ENCODE measurements around the gene KRT17. TPM values are rescaled to one million over a fixed set of nuclear protein-coding genes. Genes with fewer than 3 reads are reported as not detected.

The KRT17 gene
- total and polyA plus RNA-seq, 10 of the 15 experiments (the other 5 are each of a cell fraction or from before 2014, with no cell fraction given): 0.47 to 30.0 (median 2.5) TPM

- CTCF ChIA-PET: interaction anchor here (0.6 to 11.8 kb wide), 15 partner anchors 13 to 1213 kb away, joined by 3 to 420 read pairs (median 8); partner anchors contain the start of gene EIF1
- H4K20me1 ChIP-seq (ENCODE audit: control insufficient read depth, insufficient read depth): no peaks in the 10 kb centered on the region
- no peak overlapping the region for H3K27ac ChIP-seq (ENCODE audit: control insufficient read depth, insufficient read depth)
- FAIRE-seq (no peak), DNase-seq (ENCODE audit: low read depth, low spot score) (no peak), ATAC-seq (no peak)
- intact Hi-C loops (cut with micrococcal nuclease; ENCODE audit: unreplicated experiment): loop anchor here (5.0 kb wide), 3 partner anchors 738 to 848 kb away; no protein-coding TSS in a partner anchor
- no peaks in the 10 kb centered on the region for H3K27me3 ChIP-seq (replicated peaks in 1 of 2; ENCODE audit: control insufficient read depth in 2 of 2, insufficient read depth in 2 of 2, low read length in 1 of 2)
- SMC1A ChIA-PET (ENCODE audit: uncharacterized antibody, unreplicated experiment): interaction anchor here (0.6 to 4.8 kb wide), 9 partner anchors 8 to 1170 kb away, joined by 3 to 62 read pairs (median 8); no protein-coding TSS in a partner anchor
- H3K4me1 ChIP-seq (ENCODE audit: control insufficient read depth, insufficient read depth, low read length): peaks cover 9% of the 10 kb centered on the region
- RAD21 ChIA-PET (ENCODE audit: unreplicated experiment): interaction anchor here (0.8 to 11.5 kb wide), 5 partner anchors 14 to 721 kb away, joined by 3 to 193 read pairs (median 7); no protein-coding TSS in a partner anchor
- no peak overlapping the region for H3K4me3 ChIP-seq
- BruUV-seq (replicated peaks): no TSS peak
- no peaks in the 10 kb centered on the region for H3K9me3 ChIP-seq (replicated peaks; ENCODE audit: control insufficient read depth, insufficient read depth, low read length)
- no peak overlapping the region for H2AFZ ChIP-seq (ENCODE audit: control insufficient read depth, low read depth, low read length)
- no peaks in the 10 kb centered on the region for H3K79me2 ChIP-seq (ENCODE audit: control insufficient read depth, insufficient read depth, low read length)
- TF ChIP-seq MLLT1 (IDR thresholded peaks at IDR 0.05) (0 out of 2 replicates have a peak, but pooled peaks have one; percentile 14), POU2F2 (IDR thresholded peaks at IDR 0.05; ENCODE audit: borderline replicate concordance, low read depth, low read length) (no peak), FOXM1 (IDR thresholded peaks at IDR 0.05; ENCODE audit: low read depth, low read length) (no peak), PBX3 (IDR thresholded peaks at IDR 0.05; ENCODE audit: insufficient replicate concordance, low read depth, low read length) (peak; percentile 14), NBN (IDR thresholded peaks at IDR 0.05) (0 out of 2 replicates have a peak, but pooled peaks have one; percentile 30), ZBTB11 (CRISPR knock-in tag; IDR thresholded peaks at IDR 0.05) (no peak), ZNF207 (IDR thresholded peaks at IDR 0.05; ENCODE audit: borderline replicate concordance) (no peak)
- no peak overlapping the region for H3K4me2 ChIP-seq (ENCODE audit: control insufficient read depth, insufficient read depth)
- no peak overlapping the region for H3K9ac ChIP-seq (ENCODE audit: control insufficient read depth, insufficient read depth, low read length)
- POLR2A ChIA-PET: interaction anchor here (1.1 to 2.8 kb wide), 2 partner anchors 13 to 17 kb away, joined by 4 to 19 read pairs; no protein-coding TSS in a partner anchor
- 70% methylated on average over 10 of the region's 10 CpGs for WGBS (ENCODE audit: insufficient coverage, insufficient replicate concordance, low lambda C conversion rate, missing lambda C conversion rate)
- in situ Hi-C loops (cut with MboI): no loop called here
- H3K36me3 ChIP-seq (ENCODE audit: control insufficient read depth in 2 of 2, insufficient read depth in 2 of 2, low read length in 1 of 2): no peaks in the 10 kb centered on the region
Measured at GRCh38 chr17:41649923-41650519, 25.6 kb upstream of the KRT17 start.
